ENCODE measurements around the gene C22orf15. TPM values are rescaled to one million over a fixed set of nuclear protein-coding genes. Genes with fewer than 3 reads are reported as not detected.

Gene C22orf15
- total RNA-seq, 1 donor from 2014 or later, result not detected

GRCh38 chr22:23772649-23773473 lies 10.1 kb downstream of the C22orf15 start, which contains the start of gene MMP11:
Gene MMP11 (plus strand): TSS chr22:23772849. CDS start chr22:23772871, 22 bp downstream.
- Histone ChIP-seq H3K36me3 (ENCODE audit: control insufficient read depth, insufficient read depth, low read length) (no peaks in the 10 kb centered on the region), H3K4me3 (ENCODE audit: low read depth, low read length) (peak within 1 kb of the TSS; percentile 21), H3K27me3 (ENCODE audit: control insufficient read depth, insufficient read depth, low read length) (peaks cover 9% of the 10 kb centered on the region)
- FAIRE-seq (no peak), DNase-seq (ENCODE audit: low read depth) (no peak)
- no peak for TF ChIP-seq CTCF (IDR thresholded peaks at IDR 0.05; ENCODE audit: insufficient read depth, low read length, severe bottlenecking)

- Histone ChIP-seq H3K4me3 (ENCODE audit: low read depth, low read length) (no peak overlapping the region), H3K27me3 (ENCODE audit: control insufficient read depth, insufficient read depth, low read length) (peaks cover 9% of the 10 kb centered on the region), H3K36me3 (ENCODE audit: control insufficient read depth, insufficient read depth, low read length) (no peaks in the 10 kb centered on the region)
- no peak for TF ChIP-seq CTCF (IDR thresholded peaks at IDR 0.05; ENCODE audit: insufficient read depth, low read length, severe bottlenecking)
- DNase-seq (ENCODE audit: low read depth) (no peak), FAIRE-seq (no peak)
Measured at GRCh38 chr22:23773483-23774113, 10.8 kb downstream of the C22orf15 start.

- H3K36me3 ChIP-seq (ENCODE audit: control insufficient read depth, insufficient read depth, low read length), result no peaks in the 10 kb centered on the region
- FAIRE-seq, result no peak
- DNase-seq (ENCODE audit: low read depth), result no peak
- H3K27me3 ChIP-seq (ENCODE audit: control insufficient read depth, insufficient read depth, low read length), result peaks cover 9% of the 10 kb centered on the region
- no peak for TF ChIP-seq CTCF (IDR thresholded peaks at IDR 0.05; ENCODE audit: insufficient read depth, low read length, severe bottlenecking)
- no peak overlapping the region for H3K4me3 ChIP-seq (ENCODE audit: low read depth, low read length)
Measured at GRCh38 chr22:23774114-23774921, 11.5 kb downstream of the C22orf15 start.

- no peak for TF ChIP-seq CTCF (IDR thresholded peaks at IDR 0.05; ENCODE audit: insufficient read depth, low read length, severe bottlenecking)
- Histone ChIP-seq H3K4me3 (ENCODE audit: low read depth, low read length) (no peak overlapping the region), H3K27me3 (ENCODE audit: control insufficient read depth, insufficient read depth, low read length) (peaks cover 9% of the 10 kb centered on the region), H3K36me3 (ENCODE audit: control insufficient read depth, insufficient read depth, low read length) (no peaks in the 10 kb centered on the region)
- FAIRE-seq (no peak), DNase-seq (ENCODE audit: low read depth) (no peak)
Measured at GRCh38 chr22:23774922-23775436, 12.2 kb downstream of the C22orf15 start.

- peak; percentile 28 for FAIRE-seq
- TF ChIP-seq CTCF (IDR thresholded peaks at IDR 0.05; ENCODE audit: insufficient read depth, low read length, severe bottlenecking), result no peak
- H3K27me3 ChIP-seq (ENCODE audit: control insufficient read depth, insufficient read depth, low read length), result peaks cover 9% of the 10 kb centered on the region
Measured at GRCh38 chr22:23775779-23776375, 13.1 kb downstream of the C22orf15 start.

More at GRCh38 chr22:23775779-23776375, 13.1 kb downstream of the C22orf15 start:
- Histone ChIP-seq H3K36me3 (ENCODE audit: control insufficient read depth, insufficient read depth, low read length) (no peaks in the 10 kb centered on the region), H3K4me3 (ENCODE audit: low read depth, low read length) (no peak overlapping the region)
- no peak for DNase-seq (ENCODE audit: low read depth)

All from bronchial epithelial cell (primary cell).